Smooth muscle cell (in vitro differentiated cells): Measurements from ENCODE around the gene TNN. TPM values are rescaled to one million over a fixed set of nuclear protein-coding genes. Genes with fewer than 3 reads are reported as not detected.

ENCODE experiments used
- DNase-seq: peaks from one replicate; lab custom pipeline; 2025; ENCODE audit not compliant: unreplicated experiment; lab: John Stamatoyannopoulos, UW
- H2AFZ ChIP-seq: fragments of 200-600 bp; sonication (generic); 2 replicates; pipeline ENCODE4 v1.6.0; 2016; ENCODE audit warnings: antibody characterized with exemption, low read depth, mild to moderate bottlenecking
- H3F3A ChIP-seq: fragments of 200-600 bp; sonication (generic); 2 replicates; pipeline ENCODE4 v1.6.0; 2017; ENCODE audit warnings: antibody characterized with exemption, low read depth
- H3K27ac ChIP-seq: fragments of 200-600 bp; sonication (generic); 2 replicates; pipeline ENCODE4 v1.5.1; 2016; ENCODE audit warnings: low read depth, mild to moderate bottlenecking
- H3K27me3 ChIP-seq: fragments of 200-600 bp; sonication (generic); 2 replicates; pipeline ENCODE4 v1.6.1; 2016; ENCODE audit warnings: low read depth, mild to moderate bottlenecking
- H3K36me3 ChIP-seq: fragments of 200-600 bp; sonication (generic); 2 replicates; pipeline ENCODE4 v1.5.1; 2016; ENCODE audit warnings: low read depth
- H3K4me1 ChIP-seq: fragments of 200-600 bp; sonication (generic); 2 replicates; pipeline ENCODE4 v1.5.1; 2016; ENCODE audit warnings: low read depth
- H3K4me2 ChIP-seq: fragments of 200-600 bp; sonication (generic); 2 replicates; pipeline ENCODE4 v1.6.0; 2016; ENCODE audit warnings: mild to moderate bottlenecking
- H3K4me3 ChIP-seq: fragments of 200-600 bp; sonication (generic); 2 replicates; pipeline ENCODE4 v1.5.1; 2016; ENCODE audit warnings: mild to moderate bottlenecking
- H3K79me2 ChIP-seq: fragments of 200-600 bp; sonication (generic); 2 replicates; pipeline ENCODE4 v1.6.0; 2016; ENCODE audit warnings: low read depth, mild to moderate bottlenecking
- H3K9ac ChIP-seq: fragments of 200-600 bp; sonication (generic); 2 replicates; pipeline ENCODE4 v1.6.0; 2016; ENCODE audit warnings: low read depth
- H3K9me3 ChIP-seq: fragments of 200-600 bp; sonication (generic); replicated peaks from 2 replicates; pipeline ENCODE4 v1.5.1; 2016; ENCODE audit warnings: low read depth
- H4K20me1 ChIP-seq: fragments of 200-600 bp; sonication (generic); 2 replicates; pipeline ENCODE4 v1.6.0; 2016; ENCODE audit warnings: low read depth
- WGBS: methylation state at CpG from one replicate; pipeline ENCODE4 v1.1.7; 2016; ENCODE audit warnings: low lambda C conversion rate; 5-methylcytosine and 5-hydroxymethylcytosine counted together
- polyA plus RNA-seq: library from polyadenylated mRNA; unstranded; fragments of >200 nt; fragmentation: Nextera tagmentation; extraction: Ambion mirVana; gene quantifications from 2 replicates; pipeline ENCODE4 v1.2.1, GENCODE V29; 2016
- total RNA-seq: library from RNA; depleted of rRNA; stranded (reverse); fragments of >200 nt; gene quantifications from 2 replicates; pipeline ENCODE4 v1.2.3, GENCODE V29; 2014
- TF ChIP-seq, protein P1 (sequence below): fragments of 200-600 bp; sonication (generic); IDR thresholded peaks from 2 replicates; pipeline ENCODE4 v1.5.1; 2017; ENCODE audit warnings: borderline replicate concordance, mild to moderate bottlenecking, antibody characterized with exemption; ENCODE audit not compliant: insufficient read depth, poor library complexity, severe bottlenecking

The TNN gene
- total and polyA plus RNA-seq, 2 experiments from 2014 or later = 0.72 to 0.86 TPM

DNA sequence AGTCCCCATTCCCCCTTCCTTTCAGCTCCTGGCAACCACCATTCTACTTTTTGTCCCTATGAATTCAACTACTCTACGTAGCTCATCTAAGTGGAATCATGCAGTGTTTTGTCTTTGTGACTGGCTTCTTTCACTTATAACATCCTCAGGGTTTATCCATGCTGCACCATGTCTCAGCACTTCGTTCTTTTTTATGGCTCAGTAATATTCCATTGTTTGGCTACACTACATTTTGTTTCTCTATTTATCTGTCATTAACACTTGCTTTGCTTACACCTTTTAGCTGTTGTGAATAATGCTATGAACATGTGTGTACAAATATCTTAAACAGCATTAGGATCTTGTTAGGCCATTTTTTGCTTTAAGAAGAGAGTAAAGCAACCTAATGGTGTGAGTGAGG, 42.9 kb upstream of the TNN start:
- Histone ChIP-seq H3K9me3 (no peaks in the 10 kb centered on the region), H3K4me1 (peaks cover 6% of the 10 kb centered on the region), H3K79me2 (peaks cover 29% of the 10 kb centered on the region), H2AFZ (peak overlapping the region; percentile 10), H3K36me3 (no peaks in the 10 kb centered on the region), H3K4me2 (no peak overlapping the region), H4K20me1 (peaks cover 6% of the 10 kb centered on the region), H3K9ac (no peak overlapping the region), H3F3A (peaks cover 5% of the 10 kb centered on the region), H3K4me3 (no peak overlapping the region), H3K27ac (no peak overlapping the region), H3K27me3 (no peaks in the 10 kb centered on the region)
- TF ChIP-seq, protein P1, sequence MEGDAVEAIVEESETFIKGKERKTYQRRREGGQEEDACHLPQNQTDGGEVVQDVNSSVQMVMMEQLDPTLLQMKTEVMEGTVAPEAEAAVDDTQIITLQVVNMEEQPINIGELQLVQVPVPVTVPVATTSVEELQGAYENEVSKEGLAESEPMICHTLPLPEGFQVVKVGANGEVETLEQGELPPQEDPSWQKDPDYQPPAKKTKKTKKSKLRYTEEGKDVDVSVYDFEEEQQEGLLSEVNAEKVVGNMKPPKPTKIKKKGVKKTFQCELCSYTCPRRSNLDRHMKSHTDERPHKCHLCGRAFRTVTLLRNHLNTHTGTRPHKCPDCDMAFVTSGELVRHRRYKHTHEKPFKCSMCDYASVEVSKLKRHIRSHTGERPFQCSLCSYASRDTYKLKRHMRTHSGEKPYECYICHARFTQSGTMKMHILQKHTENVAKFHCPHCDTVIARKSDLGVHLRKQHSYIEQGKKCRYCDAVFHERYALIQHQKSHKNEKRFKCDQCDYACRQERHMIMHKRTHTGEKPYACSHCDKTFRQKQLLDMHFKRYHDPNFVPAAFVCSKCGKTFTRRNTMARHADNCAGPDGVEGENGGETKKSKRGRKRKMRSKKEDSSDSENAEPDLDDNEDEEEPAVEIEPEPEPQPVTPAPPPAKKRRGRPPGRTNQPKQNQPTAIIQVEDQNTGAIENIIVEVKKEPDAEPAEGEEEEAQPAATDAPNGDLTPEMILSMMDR = no peak
- DNase-seq = no peak
- WGBS = 97% methylated on average over 2 of the region's 2 CpGs

DNA sequence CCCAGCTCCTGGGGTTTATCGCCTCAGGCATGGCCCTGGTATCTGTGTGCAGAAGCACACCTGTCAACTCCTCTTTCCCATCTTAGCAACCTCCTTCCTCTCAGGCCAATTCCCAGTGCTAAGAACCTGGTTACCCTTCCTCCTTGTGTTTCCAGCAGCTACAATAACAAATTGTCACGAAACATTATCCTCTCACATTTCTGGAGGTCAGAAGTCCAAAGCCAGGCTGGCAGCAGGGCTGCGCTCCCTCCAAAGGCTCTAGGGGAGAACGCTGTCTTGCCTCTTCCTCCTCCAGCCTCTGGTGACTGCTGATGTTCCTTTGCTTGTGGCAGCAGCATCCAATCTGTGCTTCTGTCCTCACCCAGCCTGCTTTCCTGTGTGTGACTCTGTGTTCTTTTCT, 33.7 kb upstream of the TNN start:
- Histone ChIP-seq H3K27me3 (no peaks in the 10 kb centered on the region), H3K4me1 (no peaks in the 10 kb centered on the region)

DNA sequence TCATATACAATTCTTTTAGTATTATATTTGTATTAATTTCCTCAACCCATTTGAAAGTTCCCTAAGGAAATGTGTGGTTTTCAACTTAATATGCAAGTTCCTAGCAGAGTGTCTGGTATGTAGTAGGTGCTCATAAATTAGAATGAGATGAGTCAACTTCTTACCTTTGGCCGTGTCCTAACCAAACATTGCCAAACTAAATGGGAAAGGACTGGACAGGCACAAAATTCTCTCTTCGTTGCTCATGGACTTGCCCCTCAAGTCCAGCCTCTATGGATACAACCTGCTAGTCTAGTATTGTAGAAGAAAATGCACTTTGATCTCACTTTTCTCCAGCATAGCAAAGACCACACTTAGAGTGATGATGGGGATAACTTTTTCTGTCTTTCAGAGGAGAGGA, 32.9 kb upstream of the TNN start:
- Histone ChIP-seq H3K4me2 (no peak overlapping the region), H3K9me3 (no peaks in the 10 kb centered on the region), H3K36me3 (no peaks in the 10 kb centered on the region), H3K4me1 (no peaks in the 10 kb centered on the region), H3K27me3 (no peaks in the 10 kb centered on the region), H3K9ac (no peak overlapping the region), H3K4me3 (no peak overlapping the region), H2AFZ (no peak overlapping the region), H3K79me2 (no peaks in the 10 kb centered on the region), H3K27ac (no peak overlapping the region), H3F3A (no peaks in the 10 kb centered on the region), H4K20me1 (no peaks in the 10 kb centered on the region)
- 76% methylated on average over 2 of the region's 2 CpGs for WGBS
- TF ChIP-seq, protein P1 = no peak
- DNase-seq = no peak

More for the DNA sequence above, 33.7 kb upstream of the TNN start:
- no peaks in the 10 kb centered on the region for H3K79me2 ChIP-seq
- H2AFZ ChIP-seq = no peak overlapping the region
- no peak overlapping the region for H3K9ac ChIP-seq
- DNase-seq = no peak
- H3K27ac ChIP-seq = no peak overlapping the region
- no peaks in the 10 kb centered on the region for H3K36me3 ChIP-seq
- TF ChIP-seq, protein P1 = no peak
- no peaks in the 10 kb centered on the region for H3K9me3 ChIP-seq
- H4K20me1 ChIP-seq = no peaks in the 10 kb centered on the region
- no peak overlapping the region for H3K4me2 ChIP-seq
- peaks cover 4% of the 10 kb centered on the region for H3F3A ChIP-seq
- no peak overlapping the region for H3K4me3 ChIP-seq
- WGBS = 95% methylated on average over 4 of the region's 4 CpGs

DNA sequence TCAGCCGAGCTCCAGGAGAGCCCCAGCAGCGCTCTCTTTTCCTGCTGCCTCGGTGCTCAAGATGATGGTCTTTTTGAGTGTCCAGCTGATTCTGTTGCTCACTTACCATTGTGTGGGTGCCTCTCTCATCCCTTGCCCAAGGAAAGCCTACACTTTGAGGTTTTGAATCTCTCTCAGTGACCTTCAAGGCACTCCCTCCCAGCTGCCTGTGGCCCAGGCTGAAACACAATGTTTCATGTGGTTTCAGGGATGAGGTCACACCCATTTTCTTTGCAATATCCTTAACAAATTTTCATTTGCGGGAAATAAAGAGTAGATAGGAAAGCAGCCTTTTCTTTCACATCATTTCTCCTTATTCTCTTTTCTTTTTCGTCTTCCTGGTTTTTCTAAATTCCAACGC, 31.8 kb upstream of the TNN start:
- H3K27ac ChIP-seq = peak overlapping the region; percentile 37
- H4K20me1 ChIP-seq = no peaks in the 10 kb centered on the region
- no peak overlapping the region for H2AFZ ChIP-seq
- no peak overlapping the region for H3K4me2 ChIP-seq
- DNase-seq = no peak
- TF ChIP-seq, protein P1 = no peak
- no peak overlapping the region for H3K9ac ChIP-seq
- H3K9me3 ChIP-seq = no peaks in the 10 kb centered on the region
- H3F3A ChIP-seq = no peaks in the 10 kb centered on the region
- no peaks in the 10 kb centered on the region for H3K27me3 ChIP-seq
- H3K4me1 ChIP-seq = no peaks in the 10 kb centered on the region
- no peaks in the 10 kb centered on the region for H3K36me3 ChIP-seq
- H3K79me2 ChIP-seq = no peaks in the 10 kb centered on the region
- 67% methylated on average over 6 of the region's 6 CpGs for WGBS
- no peak overlapping the region for H3K4me3 ChIP-seq
